Transverse colon (tissue), 4 donors: Measurements from ENCODE around the gene GLI3. TPM values are rescaled to one million over a fixed set of nuclear protein-coding genes. Genes with fewer than 3 reads are reported as not detected.

Experiments
- DNase-seq: peaks from one replicate; pipeline ENCODE4 v3.0.0-alpha.2; 2019
- H3K27ac ChIP-seq, 4 donors: fragments of 200-600 bp; sonication (generic); 2 replicates each; pipeline ENCODE4 v1.5.1; 2016 to 2018; ENCODE audit warnings: inconsistent platforms in 4 of 4
- H3K27me3 ChIP-seq: fragments of 200-600 bp; sonication (generic); 2 replicates; pipeline ENCODE4 v1.5.1; 2017; ENCODE audit warnings: inconsistent platforms
- H3K36me3 ChIP-seq, 4 donors: fragments of 200-600 bp; sonication (generic); 2 replicates each; pipeline ENCODE4 v1.5.1; 2017 to 2019; ENCODE audit warnings: inconsistent platforms in 4 of 4
- H3K4me1 ChIP-seq, 4 donors: fragments of 200-600 bp; sonication (generic); 2 replicates each; pipeline ENCODE4 v1.5.1; 2017 to 2020; ENCODE audit warnings: inconsistent platforms in 4 of 4
- H3K4me3 ChIP-seq, 4 donors: fragments of 200-600 bp; sonication (generic); 1 replicate in 1 of 4; 2 replicates in 3 of 4; pipeline versions ENCODE4 v1.5.1 to v1.6.1; 2017 to 2019; ENCODE audit warnings: inconsistent platforms in 4 of 4
- H3K9me3 ChIP-seq, 2 donors: fragments of 200-600 bp; sonication (generic); 2 replicates each; pipeline ENCODE4 v1.5.1; 2017 to 2019; ENCODE audit warnings: inconsistent platforms in 2 of 2
- CTCF ChIP-seq, 5 experiments: fragments of 200-600 bp in 3 of 5; fragments of 450-650 bp in 2 of 5; sonication (generic) in 3 of 5; IDR thresholded peaks; 1 replicate in 2 of 5; 2 replicates in 3 of 5; pipeline ENCODE4 v1.5.1; 2016 to 2017; ENCODE audit warnings: antibody characterized with exemption in 5 of 5, inconsistent platforms in 3 of 5, mild to moderate bottlenecking in 2 of 5, moderate library complexity in 1 of 5
- EP300 ChIP-seq: sonication (generic); formaldehyde crosslinking; IDR thresholded peaks from one replicate; pipeline ENCODE4 v1.6.1; 2017; ENCODE audit warnings: antibody characterized with exemption, low read depth
- POLR2A ChIP-seq: fragments of 450-650 bp; IDR thresholded peaks from one replicate; pipeline ENCODE4 v1.6.1; 2016; ENCODE audit warnings: antibody characterized with exemption, mild to moderate bottlenecking, moderate library complexity
- POLR2AphosphoS5 ChIP-seq, 3 donors: sonication (generic); formaldehyde crosslinking; IDR thresholded peaks; one replicate each; pipeline ENCODE4 v1.6.1; 2016; ENCODE audit warnings: antibody characterized with exemption in 3 of 3
- WGBS, 2 donors: methylation state at CpG; one replicate each; pipeline ENCODE4 v1.1.5; 2018; ENCODE audit warnings: low coverage in 1 of 2; 5-methylcytosine and 5-hydroxymethylcytosine counted together
- in situ Hi-C, 4 donors: fragments of 200-750 bp; cut with MboI; loops; one replicate each; pipeline versions ENCODE4 v1.15.0 to v1.15.1; 2017; ENCODE audit warnings: low sequenced_read_pairs in 3 of 4, low pct_ligation_motif_present in 1 of 4, low pct_unique_long_range_greater_than_20kb in 1 of 4
- intact Hi-C: fragments of 100-400 bp; cut with DNase I; formaldehyde crosslinking; loops from one replicate; pipeline ENCODE4 v1.15.1; 2023; ENCODE audit warnings: low total_unique reads
- total RNA-seq, 4 donors: library from RNA; depleted of rRNA; stranded (reverse); fragments of >200 nt; gene quantifications; one replicate each; pipeline ENCODE4 v1.1.0, GENCODE V29; 2016

GLI3 gene
- total RNA-seq, 4 donors from 2014 or later = 3.7 to 41.1 (median 5.3) TPM

- no peaks in the 10 kb centered on the region for H3K9me3 ChIP-seq
- H3K36me3 ChIP-seq = no peaks in the 10 kb centered on the region
- H3K4me3 ChIP-seq = no peak overlapping the region
- intact Hi-C loops = no loop called here
- H3K27ac ChIP-seq = peak overlapping the region; percentile 50 to 75 (median 68)
- WGBS, 2 donors = 70 to 100% methylated on average over 1 to 2 of the region's 2 CpGs
- H3K27me3 ChIP-seq = no peaks in the 10 kb centered on the region
- peaks cover 5 to 24% (median 17%) of the 10 kb centered on the region in 4 donors for H3K4me1 ChIP-seq
- no peak for DNase-seq
- no peak for TF ChIP-seq POLR2A
- TF ChIP-seq EP300 = no peak
- TF ChIP-seq POLR2AphosphoS5 (IDR thresholded peaks at IDR 0.05) = no peak
- TF ChIP-seq CTCF (IDR thresholded peaks at IDR 0.05) = no peak
- in situ Hi-C loops = loop anchor here in 1 of 4 donors (25.0 kb wide), 1 partner anchor 732 kb away; no protein-coding TSS in a partner anchor
Observed at GRCh38 chr7:41954976-41955375, 282.0 kb downstream of the GLI3 start.

- intact Hi-C loops = no loop called here
- Histone ChIP-seq H3K4me1 (peaks cover 0 to 6% (median 2%) of the 10 kb centered on the region in 4 donors), H3K27me3 (no peaks in the 10 kb centered on the region), H3K4me3 (no peak overlapping the region), H3K9me3 (no peaks in the 10 kb centered on the region), H3K36me3 (no peaks in the 10 kb centered on the region), H3K27ac (no peak overlapping the region)
- TF ChIP-seq CTCF (IDR thresholded peaks at IDR 0.05) (no peak), POLR2A (no peak), POLR2AphosphoS5 (IDR thresholded peaks at IDR 0.05) (no peak), EP300 (no peak)
- DNase-seq = no peak
- in situ Hi-C loops = loop anchor here (10.0 to 25.0 kb wide), 2 partner anchors 886 to 889 kb away; no protein-coding TSS in a partner anchor
Observed at GRCh38 chr7:41948503-41948902, 288.5 kb downstream of the GLI3 start.

DNA sequence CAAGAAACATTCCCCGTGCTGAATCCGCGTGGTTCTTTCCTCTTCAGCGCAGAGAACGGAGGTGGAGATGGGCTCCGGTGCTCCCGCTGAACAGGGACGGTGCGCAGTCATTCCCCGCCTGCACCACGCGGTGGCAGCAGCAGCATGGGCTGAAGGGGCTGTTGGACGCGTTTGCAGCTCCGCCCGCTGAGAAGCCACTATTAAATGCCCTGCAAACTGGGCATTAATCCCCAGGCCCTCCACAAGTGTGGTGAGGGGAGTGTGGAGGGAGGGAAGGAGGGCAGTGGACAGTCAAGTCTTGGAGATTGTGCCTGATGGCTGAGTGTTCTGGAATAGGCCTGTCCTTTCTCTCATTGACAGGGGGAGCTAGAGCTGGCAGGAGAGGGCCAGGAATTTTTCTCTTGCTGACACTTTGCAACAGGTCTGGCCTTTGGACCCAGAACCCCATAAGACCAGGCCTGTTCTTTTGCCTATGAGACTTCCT, 293.9 kb downstream of the GLI3 start:
- DNase-seq = peak; percentile 87
- 1% methylated on average over 16 of the region's 16 CpGs; no CpG with 5 or more reads in 1 of the 2 donors for WGBS, 2 donors

More for the DNA sequence above, 293.9 kb downstream of the GLI3 start:
- TF ChIP-seq POLR2AphosphoS5 (IDR thresholded peaks at IDR 0.05) = peak in 1 of 3 donors; percentile 6
- TF ChIP-seq CTCF (IDR thresholded peaks at IDR 0.05) = peak; percentile 89 to 95 (median 93)
- TF ChIP-seq EP300 = no peak
- TF ChIP-seq POLR2A = no peak
- in situ Hi-C loops = loop anchor here (10.0 to 25.0 kb wide), 2 partner anchors 892 to 894 kb away; no protein-coding TSS in a partner anchor
- Histone ChIP-seq H3K27me3 (no peaks in the 10 kb centered on the region), H3K4me1 (peaks cover 0 to 29% (median 17%) of the 10 kb centered on the region in 4 donors), H3K4me3 (peak overlapping the region in 2 of 4 donors; percentile 14 to 48), H3K36me3 (no peaks in the 10 kb centered on the region), H3K9me3 (no peaks in the 10 kb centered on the region), H3K27ac (peak overlapping the region; percentile 8 to 57 (median 30))
- intact Hi-C loops = loop anchor here (5.0 kb wide), 2 partner anchors 129 to 749 kb away; no protein-coding TSS in a partner anchor
